Vagina (tissue), 2 donors: ENCODE results near the gene WDR26. TPM values are rescaled to one million over a fixed set of nuclear protein-coding genes. Genes with fewer than 3 reads are reported as not detected.

ENCODE experiments used
- DNase-seq, 2 donors: peaks; one replicate each; pipeline ENCODE4 v3.0.0-alpha.2; 2017; ENCODE audit errors: extremely low spot score in 2 of 2
- H3K27ac ChIP-seq: fragments of 200-600 bp; sonication (generic); one replicate; pipeline ENCODE4 v1.5.1; 2019
- H3K27me3 ChIP-seq: fragments of 200-600 bp; sonication (generic); one replicate; pipeline ENCODE4 v1.5.1; 2019
- H3K36me3 ChIP-seq, 2 donors: fragments of 200-600 bp; sonication (generic); one replicate each; pipeline ENCODE4 v1.5.1; 2017 to 2019
- H3K4me1 ChIP-seq: fragments of 200-600 bp; sonication (generic); one replicate; pipeline ENCODE4 v1.5.1; 2019
- H3K4me3 ChIP-seq, 2 donors: fragments of 200-600 bp; sonication (generic); 1 replicate in 1 of 2; 2 replicates in 1 of 2; pipeline ENCODE4 v1.5.1; 2016 to 2019
- H3K9me3 ChIP-seq: fragments of 200-600 bp; sonication (generic); one replicate; pipeline ENCODE4 v1.5.1; 2019
- POLR2A ChIP-seq, 2 donors: fragments of 450-650 bp; IDR thresholded peaks; one replicate each; pipeline ENCODE4 v1.6.1; 2017; ENCODE audit warnings: antibody characterized with exemption in 2 of 2, mild to moderate bottlenecking in 2 of 2, moderate library complexity in 2 of 2
- POLR2AphosphoS5 ChIP-seq, 2 donors: sonication (generic); formaldehyde crosslinking; IDR thresholded peaks; one replicate each; pipeline ENCODE4 v1.9.0; 2017; ENCODE audit warnings: antibody characterized with exemption in 2 of 2, mild to moderate bottlenecking in 2 of 2, low read depth in 1 of 2; ENCODE audit not compliant: insufficient read depth in 1 of 2
- intact Hi-C: fragments of 100-400 bp; cut with DNase I; formaldehyde crosslinking; loops from one replicate; pipeline ENCODE4 v1.15.1; 2023
- total RNA-seq: library from RNA; depleted of rRNA; stranded (reverse); fragments of >200 nt; gene quantifications from one replicate; pipeline ENCODE4 v1.2.3, GENCODE V29; 2016
- TF ChIP-seq, protein P1 (sequence below), 3 experiments: fragments of 450-650 bp in 2 of 3; fragments of 200-600 bp in 1 of 3; sonication (generic) in 1 of 3; IDR thresholded peaks; one replicate each; pipeline ENCODE4 v1.5.1; 2017 to 2019; ENCODE audit warnings: antibody characterized with exemption in 3 of 3, mild to moderate bottlenecking in 2 of 3, moderate library complexity in 2 of 3

WDR26 gene
- total RNA-seq, 1 donor from 2014 or later: 77.3 TPM

DNA sequence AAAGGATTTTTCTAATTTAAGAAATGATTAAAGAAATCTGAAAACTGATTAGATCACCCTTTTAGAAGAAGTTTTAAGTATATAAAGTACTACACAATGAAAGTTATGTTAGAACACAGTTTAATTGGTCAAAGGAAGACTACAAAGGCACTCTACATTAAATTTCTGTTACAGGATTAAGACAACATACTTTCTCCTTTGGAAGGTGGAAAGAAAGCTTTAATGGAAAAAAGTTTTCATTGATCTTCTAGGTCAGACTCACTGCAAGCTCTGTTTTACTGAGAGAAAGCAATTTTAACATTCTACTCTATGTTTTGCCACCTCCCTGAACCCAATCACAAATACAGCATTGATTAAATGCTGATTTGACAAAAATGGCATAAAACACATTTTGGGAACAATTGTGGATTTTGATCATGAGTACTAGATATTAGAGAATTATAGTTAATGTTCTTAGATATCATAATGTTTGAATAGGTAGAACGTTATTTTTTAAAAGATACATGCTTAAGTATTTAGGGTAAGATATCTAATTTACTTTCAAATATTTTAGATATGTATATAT, 32.0 kb downstream of the WDR26 start:
- intact Hi-C loops: no loop called here
- Histone ChIP-seq H3K9me3 (no peaks in the 10 kb centered on the region), H3K4me1 (peaks cover 8% of the 10 kb centered on the region), H3K27ac (no peak overlapping the region), H3K4me3 (no peak overlapping the region), H3K36me3 (peaks cover 0 to 64% of the 10 kb centered on the region in 2 donors), H3K27me3 (no peaks in the 10 kb centered on the region)
- DNase-seq: no peak
- TF ChIP-seq POLR2A (IDR thresholded peaks at IDR 0.05) (no peak), POLR2AphosphoS5 (IDR thresholded peaks at IDR 0.05; ENCODE audit: insufficient read depth in 1 of 2, low read depth in 1 of 2) (no peak)
- TF ChIP-seq, protein P1, sequence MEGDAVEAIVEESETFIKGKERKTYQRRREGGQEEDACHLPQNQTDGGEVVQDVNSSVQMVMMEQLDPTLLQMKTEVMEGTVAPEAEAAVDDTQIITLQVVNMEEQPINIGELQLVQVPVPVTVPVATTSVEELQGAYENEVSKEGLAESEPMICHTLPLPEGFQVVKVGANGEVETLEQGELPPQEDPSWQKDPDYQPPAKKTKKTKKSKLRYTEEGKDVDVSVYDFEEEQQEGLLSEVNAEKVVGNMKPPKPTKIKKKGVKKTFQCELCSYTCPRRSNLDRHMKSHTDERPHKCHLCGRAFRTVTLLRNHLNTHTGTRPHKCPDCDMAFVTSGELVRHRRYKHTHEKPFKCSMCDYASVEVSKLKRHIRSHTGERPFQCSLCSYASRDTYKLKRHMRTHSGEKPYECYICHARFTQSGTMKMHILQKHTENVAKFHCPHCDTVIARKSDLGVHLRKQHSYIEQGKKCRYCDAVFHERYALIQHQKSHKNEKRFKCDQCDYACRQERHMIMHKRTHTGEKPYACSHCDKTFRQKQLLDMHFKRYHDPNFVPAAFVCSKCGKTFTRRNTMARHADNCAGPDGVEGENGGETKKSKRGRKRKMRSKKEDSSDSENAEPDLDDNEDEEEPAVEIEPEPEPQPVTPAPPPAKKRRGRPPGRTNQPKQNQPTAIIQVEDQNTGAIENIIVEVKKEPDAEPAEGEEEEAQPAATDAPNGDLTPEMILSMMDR (IDR thresholded peaks at IDR 0.05): no peak

DNA sequence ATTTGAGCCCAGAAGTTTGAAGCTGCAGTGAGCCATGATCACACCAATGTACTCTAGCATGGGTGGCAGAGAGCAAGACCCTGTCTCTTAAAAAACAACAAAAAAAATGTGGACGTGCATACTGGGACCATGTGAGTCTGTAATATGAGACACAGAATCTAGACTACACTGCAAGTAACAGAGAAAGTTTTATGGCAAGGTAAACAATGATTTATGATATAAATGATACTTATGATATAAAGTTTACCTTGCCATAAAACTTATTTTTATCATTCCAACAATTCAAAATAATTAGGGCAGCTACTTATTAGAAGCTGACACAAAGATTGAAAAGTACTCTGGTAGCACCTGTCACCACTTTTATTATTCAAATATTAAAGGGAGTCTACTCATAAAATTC, 34.7 kb downstream of the WDR26 start:
- Histone ChIP-seq H3K27me3 (no peaks in the 10 kb centered on the region), H3K9me3 (no peaks in the 10 kb centered on the region), H3K4me1 (no peaks in the 10 kb centered on the region), H3K4me3 (no peak overlapping the region), H3K27ac (no peak overlapping the region), H3K36me3 (peaks cover 0 to 77% of the 10 kb centered on the region in 2 donors)
- intact Hi-C loops: no loop called here
- DNase-seq: no peak
- TF ChIP-seq POLR2A (IDR thresholded peaks at IDR 0.05): no peak
- TF ChIP-seq, protein P1 (IDR thresholded peaks at IDR 0.05): no peak
- no peak for TF ChIP-seq POLR2AphosphoS5 (IDR thresholded peaks at IDR 0.05; ENCODE audit: insufficient read depth in 1 of 2, low read depth in 1 of 2)

DNA sequence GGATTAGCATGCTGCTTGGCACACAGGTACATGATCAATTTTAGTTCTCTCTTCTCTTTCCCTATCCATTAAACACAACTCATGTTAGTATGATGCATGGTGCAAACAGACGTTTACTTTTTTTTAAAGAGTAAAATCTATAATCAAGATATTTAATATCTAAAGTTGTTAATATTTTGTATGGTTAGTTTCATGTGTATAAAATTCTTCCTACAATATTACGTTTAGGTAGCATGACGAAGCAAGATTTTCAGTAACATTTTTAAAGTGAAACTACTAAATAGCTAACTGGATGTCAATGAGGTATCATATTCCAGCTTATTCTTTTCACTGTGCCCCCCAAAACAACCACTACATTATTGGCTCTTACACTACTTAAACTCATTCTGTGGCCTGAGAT, 41.3 kb downstream of the WDR26 start:
- no peak for TF ChIP-seq POLR2A (IDR thresholded peaks at IDR 0.05)
- TF ChIP-seq POLR2AphosphoS5 (IDR thresholded peaks at IDR 0.05; ENCODE audit: insufficient read depth in 1 of 2, low read depth in 1 of 2): no peak
- TF ChIP-seq, protein P1 (IDR thresholded peaks at IDR 0.05): no peak
- Histone ChIP-seq H3K36me3 (peaks cover 0 to 83% of the 10 kb centered on the region in 2 donors), H3K4me3 (no peak overlapping the region), H3K27ac (no peak overlapping the region), H3K27me3 (no peaks in the 10 kb centered on the region), H3K9me3 (no peaks in the 10 kb centered on the region), H3K4me1 (no peaks in the 10 kb centered on the region)
- DNase-seq: no peak
- intact Hi-C loops: no loop called here

DNA sequence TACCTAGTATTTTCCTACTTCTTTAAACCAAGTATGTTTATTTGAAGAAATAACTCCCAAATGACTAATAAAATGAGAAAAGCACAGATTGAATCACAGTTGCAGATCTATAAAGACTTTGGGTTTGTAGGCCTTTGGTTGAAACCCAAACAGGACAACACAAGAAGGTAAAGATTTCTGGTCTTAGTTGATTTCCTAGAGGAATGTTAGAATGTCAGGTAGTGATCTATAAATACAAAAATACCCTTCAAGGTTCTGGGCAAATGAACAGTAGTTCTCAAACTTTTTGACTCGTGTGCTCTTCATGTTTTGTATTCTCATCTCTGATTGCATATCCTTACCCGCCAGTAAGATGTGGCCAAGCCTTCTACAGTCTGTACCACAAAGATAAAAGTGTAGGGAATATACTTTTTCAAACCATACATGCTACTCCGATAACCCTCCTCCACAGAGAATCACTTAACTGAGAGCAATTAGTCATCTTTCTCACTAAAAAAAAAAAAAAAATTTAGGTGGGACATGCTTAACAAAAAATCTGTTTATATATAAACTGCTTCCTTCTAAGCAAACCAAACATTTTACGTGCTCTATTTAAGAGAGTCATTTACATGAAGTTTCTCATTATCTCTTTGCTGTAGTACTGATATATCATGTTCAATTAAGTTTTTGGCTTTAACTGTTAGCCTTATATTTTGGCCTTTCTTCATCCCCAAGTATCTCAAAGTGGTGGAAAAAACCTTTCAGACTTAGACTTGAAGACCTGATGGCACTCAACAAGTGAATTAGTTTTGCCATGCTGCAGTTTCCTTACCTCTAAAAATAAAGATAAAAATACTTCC, 42.0 kb downstream of the WDR26 start:
- peaks cover 3% of the 10 kb centered on the region for H3K4me1 ChIP-seq
- H3K36me3 ChIP-seq: peaks cover 0 to 88% of the 10 kb centered on the region in 2 donors
- no peaks in the 10 kb centered on the region for H3K9me3 ChIP-seq
- intact Hi-C loops: no loop called here
- no peaks in the 10 kb centered on the region for H3K27me3 ChIP-seq
- DNase-seq: no peak
- no peak overlapping the region for H3K4me3 ChIP-seq
- no peak overlapping the region for H3K27ac ChIP-seq
- TF ChIP-seq POLR2AphosphoS5 (IDR thresholded peaks at IDR 0.05; ENCODE audit: insufficient read depth in 1 of 2, low read depth in 1 of 2) (no peak), POLR2A (IDR thresholded peaks at IDR 0.05) (no peak)
- TF ChIP-seq, protein P1 (IDR thresholded peaks at IDR 0.05): no peak

DNA sequence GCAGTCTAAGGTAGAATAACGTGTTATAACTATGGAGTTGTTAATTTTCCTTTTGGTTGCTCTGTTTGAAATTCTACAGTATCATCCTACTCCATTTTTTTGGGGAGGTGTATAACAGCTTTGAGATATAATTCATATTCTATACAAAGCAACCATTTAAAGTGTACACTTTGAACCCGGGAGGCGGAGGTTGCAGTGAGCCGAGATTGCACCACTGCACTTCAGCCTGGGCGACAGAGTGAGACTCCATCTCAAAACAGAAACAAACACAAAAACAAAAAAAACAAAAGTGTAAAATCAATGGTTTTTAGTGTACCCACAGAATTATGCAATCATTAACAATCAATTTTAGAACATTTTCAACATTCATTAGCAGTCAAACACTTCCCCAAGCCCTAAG, 44.1 kb downstream of the WDR26 start:
- H3K4me1 ChIP-seq: peaks cover 10% of the 10 kb centered on the region
- no peak for DNase-seq
- TF ChIP-seq POLR2A (IDR thresholded peaks at IDR 0.05) (no peak), POLR2AphosphoS5 (IDR thresholded peaks at IDR 0.05; ENCODE audit: insufficient read depth in 1 of 2, low read depth in 1 of 2) (no peak)
- TF ChIP-seq, protein P1 (IDR thresholded peaks at IDR 0.05): no peak
- H3K4me3 ChIP-seq: no peak overlapping the region
- peaks cover 0 to 74% of the 10 kb centered on the region in 2 donors for H3K36me3 ChIP-seq
- intact Hi-C loops: no loop called here
- H3K27me3 ChIP-seq: no peaks in the 10 kb centered on the region
- H3K9me3 ChIP-seq: no peaks in the 10 kb centered on the region
- no peak overlapping the region for H3K27ac ChIP-seq
